ENCODE data around the gene LATS1. TPM values are rescaled to one million over a fixed set of nuclear protein-coding genes. Genes with fewer than 3 reads are reported as not detected.

LATS1 gene
- polyA plus RNA-seq, 1 donor from 2014 or later = 12.8 TPM

GRCh38 chr6:149729824-149730223 is 11.9 kb upstream of the LATS1 start:
- TF ChIP-seq SMC3 (conservative IDR thresholded peaks at IDR 0.05; ENCODE audit: poor library complexity) = no peak
- TF ChIP-seq EZH2 (IDR thresholded peaks at IDR 0.05; ENCODE audit: borderline replicate concordance, insufficient read depth, low read length, poor library complexity, severe bottlenecking) = no peak
- no peak for TF ChIP-seq TAF1 (IDR thresholded peaks at IDR 0.05; ENCODE audit: low read depth)
- TF ChIP-seq RAD21 (conservative IDR thresholded peaks at IDR 0.05) = no peak
- no peak for TF ChIP-seq MXI1 (conservative IDR thresholded peaks at IDR 0.05; ENCODE audit: poor library complexity, severe bottlenecking)
- no peak for TF ChIP-seq EP300 (conservative IDR thresholded peaks at IDR 0.05; ENCODE audit: poor library complexity, severe bottlenecking)
- no peak for TF ChIP-seq REST (IDR thresholded peaks at IDR 0.05; ENCODE audit: borderline replicate concordance)
- TF ChIP-seq CTCF (IDR thresholded peaks at IDR 0.05; ENCODE audit: poor library complexity, severe bottlenecking) = no peak
- no peaks in the 10 kb centered on the region for H3K36me3 ChIP-seq (ENCODE audit: insufficient read depth, low read length)

GRCh38 chr6:149728499-149729234 is 10.8 kb upstream of the LATS1 start:
- no peak for TF ChIP-seq RAD21 (conservative IDR thresholded peaks at IDR 0.05)
- no peak for TF ChIP-seq POLR2AphosphoS5 (IDR thresholded peaks at IDR 0.05)
- no peak for TF ChIP-seq TAF1 (IDR thresholded peaks at IDR 0.05; ENCODE audit: low read depth)
- no peak for TF ChIP-seq SMC3 (conservative IDR thresholded peaks at IDR 0.05; ENCODE audit: poor library complexity)
- TF ChIP-seq MXI1 (conservative IDR thresholded peaks at IDR 0.05; ENCODE audit: poor library complexity, severe bottlenecking) = no peak
- TF ChIP-seq CTCF (IDR thresholded peaks at IDR 0.05; ENCODE audit: poor library complexity, severe bottlenecking) = no peak
- no peak for TF ChIP-seq EZH2 (IDR thresholded peaks at IDR 0.05; ENCODE audit: borderline replicate concordance, insufficient read depth, low read length, poor library complexity, severe bottlenecking)
- TF ChIP-seq EP300 (conservative IDR thresholded peaks at IDR 0.05; ENCODE audit: poor library complexity, severe bottlenecking) = no peak
- TF ChIP-seq REST (IDR thresholded peaks at IDR 0.05; ENCODE audit: borderline replicate concordance) = no peak
- Histone ChIP-seq H3K36me3 (ENCODE audit: insufficient read depth, low read length) (no peaks in the 10 kb centered on the region), H3K79me2 (replicated peaks; ENCODE audit: insufficient read depth, low read length) (no peaks in the 10 kb centered on the region), H3K27ac (ENCODE audit: low read length) (no peak overlapping the region), H3F3A (ENCODE audit: insufficient read depth, low read length, poor library complexity, severe bottlenecking) (no peaks in the 10 kb centered on the region), H4K20me1 (ENCODE audit: insufficient read depth) (no peaks in the 10 kb centered on the region), H3K4me3 (ENCODE audit: low read length) (no peak overlapping the region), H3K27me3 (ENCODE audit: insufficient read depth, low read depth, low read length) (no peaks in the 10 kb centered on the region), H3K9me2 (ENCODE audit: insufficient read depth, low read length) (no peaks in the 10 kb centered on the region), H3K4me2 (ENCODE audit: low read length) (no peak overlapping the region), H3K9me3 (ENCODE audit: low read length) (no peaks in the 10 kb centered on the region), H2AFZ (ENCODE audit: low read depth, low read length) (no peak overlapping the region), H3K9ac (ENCODE audit: low read length) (no peak overlapping the region)

More at GRCh38 chr6:149729824-149730223, 11.9 kb upstream of the LATS1 start:
- Histone ChIP-seq H3F3A (ENCODE audit: insufficient read depth, low read length, poor library complexity, severe bottlenecking) (no peaks in the 10 kb centered on the region), H3K4me2 (ENCODE audit: low read length) (no peak overlapping the region), H4K20me1 (ENCODE audit: insufficient read depth) (no peaks in the 10 kb centered on the region), H3K27me3 (ENCODE audit: insufficient read depth, low read depth, low read length) (no peaks in the 10 kb centered on the region), H3K4me3 (ENCODE audit: low read length) (no peak overlapping the region), H3K27ac (ENCODE audit: low read length) (no peak overlapping the region), H3K9me3 (ENCODE audit: low read length) (no peaks in the 10 kb centered on the region), H3K9ac (ENCODE audit: low read length) (no peak overlapping the region), H2AFZ (ENCODE audit: low read depth, low read length) (no peak overlapping the region), H3K79me2 (replicated peaks; ENCODE audit: insufficient read depth, low read length) (no peaks in the 10 kb centered on the region), H3K9me2 (ENCODE audit: insufficient read depth, low read length) (no peaks in the 10 kb centered on the region)

Data from neural cell (in vitro differentiated cells).